Heart right ventricle (tissue), 16 donors: ENCODE measurements around the gene PLEKHM3. TPM values are rescaled to one million over a fixed set of nuclear protein-coding genes. Genes with fewer than 3 reads are reported as not detected.

Experiments
- ATAC-seq, 8 donors: fragments of 200-7000 bp; cut with Tn5 transposase; one replicate each; pipeline ENCODE4 v1.9.1; 2020; ENCODE audit warnings: mild to moderate bottlenecking in 8 of 8, moderate library complexity in 8 of 8, moderate number of reproducible peaks in 1 of 8
- DNase-seq, 2 donors: peaks; one replicate each; pipeline ENCODE4 v3.0.0-alpha.2; 2020
- H3K27ac ChIP-seq, 10 donors: fragments of 200-600 bp; sonication (generic) in 2 of 10; one replicate each; pipeline versions ENCODE4 v1.5.0 to v1.8.0; 2020 to 2022; ENCODE audit warnings: mild to moderate bottlenecking in 3 of 10
- H3K27me3 ChIP-seq, 7 donors: fragments of 200-600 bp; one replicate each; pipeline ENCODE4 v1.8.0; 2021 to 2022; ENCODE audit warnings: mild to moderate bottlenecking in 2 of 7
- H3K36me3 ChIP-seq, 9 donors: fragments of 200-600 bp; sonication (generic) in 1 of 9; one replicate each; pipeline versions ENCODE4 v1.5.0 to v1.8.0; 2020 to 2022; ENCODE audit warnings: mild to moderate bottlenecking in 2 of 9
- H3K4me1 ChIP-seq, 9 donors: fragments of 200-600 bp; sonication (generic) in 1 of 9; one replicate each; pipeline versions ENCODE4 v1.5.0 to v1.8.0; 2020 to 2022; ENCODE audit warnings: mild to moderate bottlenecking in 4 of 9
- H3K4me3 ChIP-seq, 10 donors: fragments of 200-600 bp; sonication (generic) in 2 of 10; one replicate each; pipeline versions ENCODE4 v1.5.0 to v1.8.0; 2020 to 2022; ENCODE audit warnings: mild to moderate bottlenecking in 7 of 10, moderate library complexity in 2 of 10
- H3K9me3 ChIP-seq, 11 donors: fragments of 200-600 bp in 10 of 11; sonication (generic) in 2 of 11; one replicate each; pipeline versions ENCODE4 v1.5.0 to v1.8.0; 2013 to 2022; ENCODE audit warnings: mild to moderate bottlenecking in 2 of 11, control low read depth in 1 of 11, moderate library complexity in 1 of 11
- CTCF ChIP-seq, 9 donors: fragments of 200-600 bp; sonication (generic) in 2 of 9; IDR thresholded peaks; one replicate each; pipeline versions ENCODE4 v1.5.0 to v1.8.0; 2021 to 2022; ENCODE audit warnings: antibody characterized with exemption in 9 of 9, mild to moderate bottlenecking in 5 of 9, moderate library complexity in 1 of 9
- WGBS, 2 donors: extraction: QIAGEN DNeasy Blood & Tissue Kit; methylation state at CpG; one replicate each; pipeline ENCODE4 v1.1.7; 2013; ENCODE audit warnings: inconsistent platforms in 1 of 2; 5-methylcytosine and 5-hydroxymethylcytosine counted together
- intact Hi-C, 10 donors: fragments of 100-400 bp; cut with DNase I; formaldehyde crosslinking; loops; one replicate each; pipeline versions ENCODE4 v1.11.1 to v1.14.2; 2022
- polyA plus RNA-seq, 2 donors: library from polyadenylated mRNA; stranded (reverse); fragments of 200-250 nt; gene quantifications; one replicate each; pipeline ENCODE4 v1.2.3, GENCODE V29; 2013
- total RNA-seq, 10 donors: library from RNA; stranded (reverse); fragmentation: NEBNext Ultra II Directional in 3 of 10; extraction: Animal tissue kit (Norgen Biotek cat#: 25700) in 3 of 10; gene quantifications; one replicate each; pipeline versions ENCODE4 v1.2.1 to v1.2.4, GENCODE V29; 2021 to 2023
- donor health status: Arrhythmogenic right ventricular cardiomyopathy.
- donor health status: ischemic (EF 13 %, LVEDD 7.1; RV severe dilation, severe dysfunction).
- donor health status: healthy with polysubstance abuse.
- donor health status: DM: no; HTN: yes; CAD: no.
- donor health status: DM: no; HTN: no; CAD: no.
- donor health status: ischemic (EF 25% LVEDD 6.9; RV normal size, moderate dysfunction).
- donor health status: ischemic (EF 25% LVEDD 5.7; RV mildly dilated, moderate dysfunction).
- donor health status: healthy.
- donor health status: DM: yes; HTN: yes; CAD: no.
- donor health status: Ischemic cardiomyopathy.
- donor health status: ischemic (EF 35%, LVEDD 5.7; RV mildly dilated, moderate dysfunction).
- donor health status: nonischemic (EF 11% LVEDD 7.7; RV severe dilation, severe dysfunction).
- donor health status: DM: yes; HTN: yes; CAD: no.
- donor health status: PGD.
- donor health status: ischemic (EF 29% LVEDD 5.4; RV normal size, mild dysfunction).
- donor health status: nonischemic (EF 23%, LVEDD 6.1; RV moderate dilation, normal function).

The PLEKHM3 gene
- total and polyA plus RNA-seq, 12 donors, result 2.5 to 16.2 (median 14.9) TPM

DNA sequence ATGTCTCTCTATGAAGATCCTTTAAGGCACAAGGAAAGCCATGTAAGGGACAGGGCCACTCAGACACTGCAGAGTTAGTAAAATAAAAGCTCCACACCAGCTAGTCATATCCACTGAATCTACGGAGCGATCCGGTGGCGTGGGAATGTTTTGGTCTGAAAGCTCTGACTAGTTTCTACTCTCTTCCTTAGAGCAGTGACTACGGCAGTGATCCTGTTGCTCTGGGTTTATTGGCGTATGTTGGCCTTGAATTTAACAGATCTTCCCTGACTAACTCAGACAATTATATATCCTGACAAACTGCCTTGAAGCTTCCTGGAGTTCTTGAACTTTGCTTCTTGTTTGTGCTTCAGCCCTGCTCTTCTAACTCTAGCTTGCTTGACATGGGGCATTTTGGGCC lies 140.3 kb downstream of the PLEKHM3 start:
- Histone ChIP-seq H3K4me3 (no peak overlapping the region), H3K36me3 (no peaks in the 10 kb centered on the region), H3K4me1 (peaks cover 0 to 14% (median 9%) of the 10 kb centered on the region in 9 donors), H3K9me3 (no peaks in the 10 kb centered on the region), H3K27ac (no peak overlapping the region), H3K27me3 (no peaks in the 10 kb centered on the region)
- intact Hi-C loops, result loop anchor here in 1 of 10 donors (5.0 kb wide), 1 partner anchor 58 kb away; no protein-coding TSS in a partner anchor
- TF ChIP-seq CTCF (IDR thresholded peaks at IDR 0.05), result no peak
- 95 to 96% methylated on average over 6 of the region's 6 CpGs for WGBS, 2 donors
- ATAC-seq (no peak), DNase-seq (no peak)

GRCh38 chr2:207884127-207884526 lies 141.2 kb downstream of the PLEKHM3 start:
- no peaks in the 10 kb centered on the region for H3K36me3 ChIP-seq
- H3K9me3 ChIP-seq, result no peaks in the 10 kb centered on the region
- no peak for ATAC-seq
- intact Hi-C loops, result no loop called here
- H3K4me1 ChIP-seq, result peaks cover 3 to 22% (median 9%) of the 10 kb centered on the region in 9 donors
- WGBS, 2 donors, result 86 to 93% methylated on average over 2 of the region's 2 CpGs
- no peak overlapping the region for H3K27ac ChIP-seq
- H3K4me3 ChIP-seq, result no peak overlapping the region
- TF ChIP-seq CTCF (IDR thresholded peaks at IDR 0.05), result no peak
- H3K27me3 ChIP-seq, result no peaks in the 10 kb centered on the region
- DNase-seq, result no peak

DNA sequence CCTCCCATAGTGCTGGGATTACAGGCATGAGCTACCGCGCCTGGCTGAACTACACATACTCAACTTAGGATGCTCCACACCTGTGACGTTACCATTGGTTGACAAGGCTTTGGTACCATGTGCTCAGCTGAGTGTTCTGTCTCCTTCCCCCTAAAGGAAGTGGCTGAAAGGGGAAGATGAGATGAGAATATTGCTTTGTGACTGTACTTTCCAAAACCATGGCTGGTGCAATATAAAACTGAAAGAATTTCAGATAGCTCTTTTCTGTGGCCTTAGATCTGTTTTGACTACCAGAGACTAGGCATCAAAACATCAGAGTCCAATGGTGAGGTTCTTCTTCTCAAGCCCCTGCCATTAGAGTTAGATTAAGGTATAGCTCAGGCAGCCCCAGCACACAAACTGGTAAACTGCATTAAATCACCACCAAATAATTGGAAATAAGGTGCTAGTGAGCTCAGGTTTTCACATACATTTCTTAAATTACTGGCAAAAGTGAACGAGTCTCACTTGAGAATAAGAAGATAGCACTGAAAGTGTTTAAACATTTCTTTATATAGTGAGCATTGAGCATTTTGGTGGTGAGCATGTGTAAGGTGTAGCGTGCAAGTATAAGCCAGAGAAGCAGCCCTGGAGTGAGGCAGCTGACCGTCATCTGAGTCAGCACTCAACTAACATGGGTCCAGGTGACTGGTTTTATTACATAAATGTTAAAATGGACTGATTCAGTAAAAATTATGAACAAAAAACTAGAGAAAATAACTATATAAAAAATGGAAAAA lies 142.1 kb downstream of the PLEKHM3 start:
- Histone ChIP-seq H3K36me3 (no peaks in the 10 kb centered on the region), H3K9me3 (no peaks in the 10 kb centered on the region), H3K27ac (no peak overlapping the region), H3K4me3 (no peak overlapping the region), H3K27me3 (no peaks in the 10 kb centered on the region), H3K4me1 (peaks cover 3 to 23% (median 9%) of the 10 kb centered on the region in 9 donors)
- 96% methylated on average over 6 of the region's 6 CpGs for WGBS, 2 donors
- intact Hi-C loops, result no loop called here
- no peak for TF ChIP-seq CTCF (IDR thresholded peaks at IDR 0.05)
- DNase-seq (no peak), ATAC-seq (no peak)

- intact Hi-C loops, result no loop called here
- H3K9me3 ChIP-seq, result no peaks in the 10 kb centered on the region
- no peak overlapping the region for H3K27ac ChIP-seq
- DNase-seq, result no peak
- no peaks in the 10 kb centered on the region for H3K27me3 ChIP-seq
- no peak for ATAC-seq
- peaks cover 0 to 15% (median 2%) of the 10 kb centered on the region in 9 donors for H3K4me1 ChIP-seq
- H3K36me3 ChIP-seq, result no peaks in the 10 kb centered on the region
- no peak overlapping the region for H3K4me3 ChIP-seq
- no peak for TF ChIP-seq CTCF (IDR thresholded peaks at IDR 0.05)
These were observed 143.4 kb downstream of the PLEKHM3 start for GRCh38 chr2:207881902-207882301.
